Measurements from ENCODE around the gene EYA4.

EYA4 gene

DNA sequence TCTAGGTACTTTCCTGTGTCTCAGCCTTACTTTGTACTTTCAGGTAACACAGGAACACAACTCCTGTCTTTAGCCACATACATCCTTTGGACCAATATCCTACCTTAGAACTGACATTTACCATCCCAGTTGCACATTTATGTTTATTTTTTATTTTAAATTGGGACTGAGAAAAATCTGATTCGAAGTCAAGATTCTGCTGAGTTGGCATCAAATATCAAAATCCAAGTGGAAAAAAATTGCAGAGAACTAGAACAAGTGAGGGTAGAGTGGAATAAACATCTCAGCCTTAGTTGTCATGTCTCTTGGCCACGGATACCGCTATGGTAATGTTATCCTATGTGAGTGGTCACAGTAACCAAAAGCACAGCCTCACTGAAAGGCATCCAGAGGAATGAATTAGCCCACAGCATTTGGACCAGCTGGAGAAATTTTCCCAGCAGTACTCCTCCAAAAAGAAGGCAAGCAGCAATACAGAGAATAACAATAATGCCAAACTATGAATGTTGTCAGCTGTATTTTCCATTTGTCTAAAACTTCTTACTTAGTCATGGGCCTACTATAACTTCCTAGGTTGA lies 17.6 kb upstream of the EYA4 start:
- Histone ChIP-seq H3K9me3 (ENCODE audit: low read length) (no peaks in the 10 kb centered on the region), H3K4me2 (ENCODE audit: low read length) (no peak overlapping the region), H3K4me3 (ENCODE audit: low read depth, low read length, poor library complexity, severe bottlenecking) (no peak overlapping the region), H3K27me3 (ENCODE audit: insufficient read depth, low read length) (no peaks in the 10 kb centered on the region), H3K4me1 (ENCODE audit: insufficient read depth, low read length, severe bottlenecking) (no peaks in the 10 kb centered on the region), H2AFZ (ENCODE audit: low read length) (no peak overlapping the region), H3F3A (ENCODE audit: insufficient read depth, low read length) (no peaks in the 10 kb centered on the region), H3K9me2 (ENCODE audit: low read depth, low read length) (no peaks in the 10 kb centered on the region), H3K36me3 (ENCODE audit: insufficient read depth, low read length) (no peaks in the 10 kb centered on the region), H4K20me1 (ENCODE audit: insufficient read depth, low read length) (no peaks in the 10 kb centered on the region), H3K79me2 (ENCODE audit: insufficient read depth, low read length) (no peaks in the 10 kb centered on the region), H3K9ac (ENCODE audit: low read length) (no peak overlapping the region), H3K27ac (ENCODE audit: low read depth, low read length, poor library complexity, severe bottlenecking) (no peak overlapping the region)
- TF ChIP-seq EZH2 (IDR thresholded peaks at IDR 0.05; ENCODE audit: borderline replicate concordance, low read length) = no peak
- TF ChIP-seq, protein P1, sequence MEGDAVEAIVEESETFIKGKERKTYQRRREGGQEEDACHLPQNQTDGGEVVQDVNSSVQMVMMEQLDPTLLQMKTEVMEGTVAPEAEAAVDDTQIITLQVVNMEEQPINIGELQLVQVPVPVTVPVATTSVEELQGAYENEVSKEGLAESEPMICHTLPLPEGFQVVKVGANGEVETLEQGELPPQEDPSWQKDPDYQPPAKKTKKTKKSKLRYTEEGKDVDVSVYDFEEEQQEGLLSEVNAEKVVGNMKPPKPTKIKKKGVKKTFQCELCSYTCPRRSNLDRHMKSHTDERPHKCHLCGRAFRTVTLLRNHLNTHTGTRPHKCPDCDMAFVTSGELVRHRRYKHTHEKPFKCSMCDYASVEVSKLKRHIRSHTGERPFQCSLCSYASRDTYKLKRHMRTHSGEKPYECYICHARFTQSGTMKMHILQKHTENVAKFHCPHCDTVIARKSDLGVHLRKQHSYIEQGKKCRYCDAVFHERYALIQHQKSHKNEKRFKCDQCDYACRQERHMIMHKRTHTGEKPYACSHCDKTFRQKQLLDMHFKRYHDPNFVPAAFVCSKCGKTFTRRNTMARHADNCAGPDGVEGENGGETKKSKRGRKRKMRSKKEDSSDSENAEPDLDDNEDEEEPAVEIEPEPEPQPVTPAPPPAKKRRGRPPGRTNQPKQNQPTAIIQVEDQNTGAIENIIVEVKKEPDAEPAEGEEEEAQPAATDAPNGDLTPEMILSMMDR (IDR thresholded peaks at IDR 0.05; ENCODE audit: low read length) = no peak

DNA sequence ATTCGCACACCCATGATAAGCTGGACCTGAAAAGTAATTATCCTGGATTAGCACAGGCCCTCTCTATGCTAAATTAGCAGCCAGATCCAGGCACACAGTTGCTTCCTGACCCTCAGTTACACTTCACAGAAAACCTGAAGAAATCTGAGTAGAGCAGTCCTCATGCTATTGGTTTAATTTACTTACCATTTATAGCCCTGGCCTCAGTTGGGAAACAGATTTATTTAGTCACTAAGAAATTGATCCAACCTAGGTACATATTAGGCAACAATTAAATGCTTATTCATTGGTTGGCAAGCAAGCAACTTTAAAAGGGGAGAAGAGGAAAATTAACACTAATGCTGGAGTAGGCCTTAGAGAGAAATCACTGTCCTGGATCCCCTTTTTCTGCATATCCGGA lies 15.6 kb upstream of the EYA4 start:
- TF ChIP-seq EZH2 (IDR thresholded peaks at IDR 0.05; ENCODE audit: borderline replicate concordance, low read length) = no peak
- TF ChIP-seq, protein P1 (IDR thresholded peaks at IDR 0.05; ENCODE audit: low read length) = no peak
- Histone ChIP-seq H3F3A (ENCODE audit: insufficient read depth, low read length) (no peaks in the 10 kb centered on the region), H3K9me3 (ENCODE audit: low read length) (no peaks in the 10 kb centered on the region), H3K27ac (ENCODE audit: low read depth, low read length, poor library complexity, severe bottlenecking) (no peak overlapping the region), H4K20me1 (ENCODE audit: insufficient read depth, low read length) (no peaks in the 10 kb centered on the region), H3K4me2 (ENCODE audit: low read length) (no peak overlapping the region), H3K36me3 (ENCODE audit: insufficient read depth, low read length) (no peaks in the 10 kb centered on the region), H2AFZ (ENCODE audit: low read length) (no peak overlapping the region), H3K4me1 (ENCODE audit: insufficient read depth, low read length, severe bottlenecking) (no peaks in the 10 kb centered on the region), H3K9ac (ENCODE audit: low read length) (no peak overlapping the region), H3K79me2 (ENCODE audit: insufficient read depth, low read length) (no peaks in the 10 kb centered on the region), H3K27me3 (ENCODE audit: insufficient read depth, low read length) (no peaks in the 10 kb centered on the region), H3K9me2 (ENCODE audit: low read depth, low read length) (no peaks in the 10 kb centered on the region), H3K4me3 (ENCODE audit: low read depth, low read length, poor library complexity, severe bottlenecking) (no peak overlapping the region)

DNA sequence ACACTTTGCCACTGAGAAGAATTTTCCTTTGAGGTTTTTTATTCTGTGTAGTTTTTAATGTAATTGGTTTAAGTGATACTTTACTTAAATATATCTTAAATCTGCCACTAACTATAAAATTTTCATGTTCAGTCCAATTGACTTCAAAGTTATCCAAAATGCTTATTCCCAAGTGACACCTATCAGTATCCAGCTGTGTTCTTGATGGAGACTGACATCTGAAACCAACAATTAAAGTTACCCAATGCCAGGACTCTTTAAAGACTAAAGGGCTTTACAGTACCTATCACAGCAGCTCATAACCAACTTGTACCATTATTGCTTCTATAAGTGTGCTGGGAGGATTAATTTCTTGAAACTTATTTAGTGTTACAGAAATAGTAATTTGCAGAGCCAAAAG lies 13.8 kb upstream of the EYA4 start:
- Histone ChIP-seq H3K9me2 (ENCODE audit: low read depth, low read length) (no peaks in the 10 kb centered on the region), H3K4me2 (ENCODE audit: low read length) (no peak overlapping the region), H2AFZ (ENCODE audit: low read length) (no peak overlapping the region), H3K4me3 (ENCODE audit: low read depth, low read length, poor library complexity, severe bottlenecking) (no peak overlapping the region), H3K9ac (ENCODE audit: low read length) (no peak overlapping the region), H4K20me1 (ENCODE audit: insufficient read depth, low read length) (no peaks in the 10 kb centered on the region), H3F3A (ENCODE audit: insufficient read depth, low read length) (no peaks in the 10 kb centered on the region), H3K27me3 (ENCODE audit: insufficient read depth, low read length) (no peaks in the 10 kb centered on the region), H3K79me2 (ENCODE audit: insufficient read depth, low read length) (no peaks in the 10 kb centered on the region), H3K27ac (ENCODE audit: low read depth, low read length, poor library complexity, severe bottlenecking) (no peak overlapping the region), H3K4me1 (ENCODE audit: insufficient read depth, low read length, severe bottlenecking) (no peaks in the 10 kb centered on the region), H3K9me3 (ENCODE audit: low read length) (no peaks in the 10 kb centered on the region), H3K36me3 (ENCODE audit: insufficient read depth, low read length) (no peaks in the 10 kb centered on the region)
- TF ChIP-seq EZH2 (IDR thresholded peaks at IDR 0.05; ENCODE audit: borderline replicate concordance, low read length) = no peak
- TF ChIP-seq, protein P1 (IDR thresholded peaks at IDR 0.05; ENCODE audit: low read length) = no peak
